ENCODE data around the gene PPEF2. TPM values are rescaled to one million over a fixed set of nuclear protein-coding genes. Genes with fewer than 3 reads are reported as not detected.

Gene PPEF2
- total RNA-seq, 1 experiment from 2014 or later, result not detected

DNA sequence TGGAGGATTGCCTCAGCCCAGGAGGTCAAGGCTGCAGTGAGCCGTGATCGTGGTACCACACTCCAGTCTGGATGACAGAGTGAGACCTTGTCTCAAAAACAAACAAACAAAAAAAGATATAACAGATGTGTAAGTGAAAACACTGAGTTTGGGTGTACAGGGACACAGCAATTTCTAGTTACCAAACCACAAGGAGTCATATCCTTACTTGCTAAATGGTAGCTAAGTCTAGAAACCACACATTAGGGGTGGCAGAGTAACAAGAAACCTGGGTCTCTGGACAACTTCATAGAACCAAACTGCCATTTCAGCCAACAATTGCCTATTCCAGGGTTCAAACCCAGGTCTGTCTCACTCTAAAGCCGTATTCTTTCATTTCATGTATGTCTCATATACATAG lies 20.8 kb downstream of the PPEF2 start:
- TF ChIP-seq, protein P1, sequence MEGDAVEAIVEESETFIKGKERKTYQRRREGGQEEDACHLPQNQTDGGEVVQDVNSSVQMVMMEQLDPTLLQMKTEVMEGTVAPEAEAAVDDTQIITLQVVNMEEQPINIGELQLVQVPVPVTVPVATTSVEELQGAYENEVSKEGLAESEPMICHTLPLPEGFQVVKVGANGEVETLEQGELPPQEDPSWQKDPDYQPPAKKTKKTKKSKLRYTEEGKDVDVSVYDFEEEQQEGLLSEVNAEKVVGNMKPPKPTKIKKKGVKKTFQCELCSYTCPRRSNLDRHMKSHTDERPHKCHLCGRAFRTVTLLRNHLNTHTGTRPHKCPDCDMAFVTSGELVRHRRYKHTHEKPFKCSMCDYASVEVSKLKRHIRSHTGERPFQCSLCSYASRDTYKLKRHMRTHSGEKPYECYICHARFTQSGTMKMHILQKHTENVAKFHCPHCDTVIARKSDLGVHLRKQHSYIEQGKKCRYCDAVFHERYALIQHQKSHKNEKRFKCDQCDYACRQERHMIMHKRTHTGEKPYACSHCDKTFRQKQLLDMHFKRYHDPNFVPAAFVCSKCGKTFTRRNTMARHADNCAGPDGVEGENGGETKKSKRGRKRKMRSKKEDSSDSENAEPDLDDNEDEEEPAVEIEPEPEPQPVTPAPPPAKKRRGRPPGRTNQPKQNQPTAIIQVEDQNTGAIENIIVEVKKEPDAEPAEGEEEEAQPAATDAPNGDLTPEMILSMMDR (conservative IDR thresholded peaks at IDR 0.05), result no peak
- H4K20me1 ChIP-seq (ENCODE audit: control insufficient read depth, insufficient read depth, insufficient read length), result no peaks in the 10 kb centered on the region
- no CpG with 5 or more reads among the region's 3 CpGs for WGBS (ENCODE audit: extremely low coverage, insufficient read length, low lambda C conversion rate)
- Mint-ChIP-seq H3K4me1 (peaks cover 5 to 8% of the 10 kb centered on the region in 2 experiments), H3K4me3 (no peak overlapping the region), H3K27me3 (ENCODE audit: low read depth) (no peaks in the 10 kb centered on the region), H3K27ac (no peak overlapping the region), H3K36me3 (ENCODE audit: insufficient read depth in 1 of 3, low read depth in 3 of 3) (no peaks in the 10 kb centered on the region), H3K9me3 (no peaks in the 10 kb centered on the region)
- no peaks in the 10 kb centered on the region for H3K27me3 ChIP-seq (ENCODE audit: insufficient read depth, low read length)
- no peak overlapping the region for H3K27ac ChIP-seq (ENCODE audit: insufficient read length, low read depth, low read length)
- no peak overlapping the region for H2BK20ac ChIP-seq (ENCODE audit: low read depth, low read length, poor library complexity, severe bottlenecking)
- H3K79me2 ChIP-seq (ENCODE audit: insufficient read depth, low read length), result no peaks in the 10 kb centered on the region
- H3K4me2 ChIP-seq (ENCODE audit: insufficient read depth, insufficient read length, low read length), result no peak overlapping the region
- H4K5ac ChIP-seq (ENCODE audit: insufficient read length, low read depth, low read length), result no peak overlapping the region
- H3K23ac ChIP-seq (ENCODE audit: insufficient read length, low read depth, low read length), result no peak overlapping the region
- no peak overlapping the region for H2BK15ac ChIP-seq (ENCODE audit: low read depth, low read length)
- H3K14ac ChIP-seq (ENCODE audit: insufficient read depth, low read length), result no peak overlapping the region
- no peak overlapping the region for H3T11ph ChIP-seq (ENCODE audit: low read length)
- H3K4ac ChIP-seq (ENCODE audit: low read depth, low read length), result no peak overlapping the region
- no peak overlapping the region for H2BK12ac ChIP-seq (ENCODE audit: insufficient read length, low read depth, low read length)
- no peak overlapping the region for H3K56ac ChIP-seq (ENCODE audit: insufficient read length, low read depth, low read length)
- no peak for DNase-seq
- H3K79me1 ChIP-seq (ENCODE audit: insufficient read depth, low read depth, low read length, poor library complexity, severe bottlenecking), result no peaks in the 10 kb centered on the region
- H3K23me2 ChIP-seq (ENCODE audit: insufficient read length, low read depth, low read length, poor library complexity, severe bottlenecking), result no peaks in the 10 kb centered on the region
- no peak overlapping the region for H2BK5ac ChIP-seq (ENCODE audit: insufficient read length, low read length)
- no peak overlapping the region for H3K9ac ChIP-seq (ENCODE audit: extremely low read depth, insufficient read length, low read length)
- H2BK120ac ChIP-seq (ENCODE audit: low read depth, low read length, poor library complexity, severe bottlenecking), result no peak overlapping the region
- H2AK5ac ChIP-seq (ENCODE audit: insufficient read length, low read length), result no peak overlapping the region
- H4K91ac ChIP-seq (ENCODE audit: insufficient read length, low read depth, low read length), result no peak overlapping the region
- no peak overlapping the region for H3K18ac ChIP-seq (ENCODE audit: insufficient read length, low read depth, low read length)
- no peak overlapping the region for H2AFZ ChIP-seq (ENCODE audit: low read length)
- no peaks in the 10 kb centered on the region for H3K9me3 ChIP-seq (ENCODE audit: control insufficient read depth, low read depth, low read length)
- H4K8ac ChIP-seq (replicated peaks; ENCODE audit: insufficient read length, low read depth, low read length), result no peak overlapping the region
- no peaks in the 10 kb centered on the region for H3K4me1 ChIP-seq (ENCODE audit: insufficient read depth, low read length)

Data from H9 (cell line).